NCI-H345 treated with DMSO at 0.1 percent for 48 hours (cell line): ENCODE data around the gene ALG6.
A peak's percentile ranks its signal among the peaks of the same experiment; 100 is the strongest.
"Not testable (repeated sequence)": the region's sequence is repeated elsewhere in the genome, so short reads cannot be mapped to it uniquely, and the experiment has no call there.

Source experiments
- DNase-seq: peaks from one replicate; lab custom pipeline; 2025; ENCODE audit not compliant: unreplicated experiment; lab: John Stamatoyannopoulos, UW

The ALG6 gene

GRCh38 chr1:63328122-63328521 lies 39.3 kb upstream of the ALG6 start:
- no peak for DNase-seq

DNA sequence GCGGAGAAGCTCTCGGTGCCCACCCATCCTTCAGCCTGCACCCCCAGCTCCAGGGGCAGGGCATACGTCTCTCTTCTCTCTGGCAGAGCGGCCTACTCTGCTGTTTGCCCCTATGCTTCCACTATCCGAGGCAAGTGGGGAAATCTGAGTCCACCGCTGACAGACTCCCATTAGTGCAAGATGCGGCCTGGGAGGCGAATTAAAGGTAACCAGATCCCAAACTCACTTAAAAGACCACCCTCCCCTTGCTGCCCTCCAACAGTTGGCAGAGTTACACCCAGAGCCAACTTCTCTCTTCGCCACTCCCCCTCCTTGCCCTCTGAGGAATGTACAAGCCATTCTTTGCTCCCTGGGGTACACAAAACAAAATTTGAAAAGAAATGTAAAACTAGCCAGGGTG lies 38.6 kb upstream of the ALG6 start:
- no peak for DNase-seq

GRCh38 chr1:63329621-63330330 lies 37.7 kb upstream of the ALG6 start:
- DNase-seq: no peak

DNA sequence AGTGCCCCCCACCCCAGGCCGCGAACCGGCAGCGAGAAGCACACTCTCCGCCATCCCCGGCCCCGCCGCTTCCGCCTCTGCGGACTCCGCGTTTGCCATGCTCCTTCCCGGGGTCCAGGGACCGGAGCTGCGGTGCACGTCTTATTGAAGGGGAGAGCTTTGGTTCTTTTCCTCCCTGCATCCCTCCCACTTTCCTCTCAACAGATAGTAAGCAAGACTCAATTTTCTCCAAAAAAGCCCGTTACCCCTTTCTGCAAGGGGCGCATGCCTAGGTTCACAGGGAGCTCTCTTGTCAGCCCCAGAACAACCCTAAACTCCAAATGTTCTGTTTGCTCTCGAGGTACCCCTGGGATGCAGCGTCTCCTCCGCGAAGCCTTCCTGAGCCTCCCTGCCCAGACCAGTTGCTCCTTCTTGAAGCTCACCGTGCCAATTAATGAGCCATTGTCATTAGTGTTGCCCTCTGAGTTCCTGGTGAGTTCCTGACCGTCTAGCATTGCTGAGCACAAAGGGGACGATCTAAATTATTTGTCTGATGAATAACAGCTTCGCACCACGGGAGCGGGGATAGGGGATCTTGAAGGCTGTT lies 37.0 kb upstream of the ALG6 start:
- no peak for DNase-seq

GRCh38 chr1:63342402-63342801 lies 25.0 kb upstream of the ALG6 start:
- no peak for DNase-seq

GRCh38 chr1:63343922-63344321 lies 23.5 kb upstream of the ALG6 start:
- DNase-seq: no peak

- no peak for DNase-seq
Measured at GRCh38 chr1:63350320-63350719, 17.1 kb upstream of the ALG6 start.

DNA sequence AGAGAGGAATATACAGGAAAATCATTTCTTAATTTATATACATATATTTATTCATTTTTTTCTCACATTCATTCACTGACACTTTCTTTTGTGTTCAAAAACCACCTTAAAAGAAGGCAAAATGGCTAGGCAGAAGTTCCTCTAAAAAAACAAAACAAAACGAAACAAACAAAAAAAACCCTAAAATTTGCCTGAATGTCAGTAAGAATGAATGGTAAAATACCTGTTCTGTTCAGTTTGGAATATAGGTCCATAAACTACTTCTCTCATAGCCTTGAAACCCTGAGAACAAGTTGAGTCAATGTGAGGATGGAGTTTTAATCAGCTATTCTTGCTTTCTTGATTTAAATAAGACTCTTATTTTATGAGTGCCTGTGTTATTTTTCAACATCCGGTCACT lies 14.7 kb upstream of the ALG6 start:
- no peak for DNase-seq

DNA sequence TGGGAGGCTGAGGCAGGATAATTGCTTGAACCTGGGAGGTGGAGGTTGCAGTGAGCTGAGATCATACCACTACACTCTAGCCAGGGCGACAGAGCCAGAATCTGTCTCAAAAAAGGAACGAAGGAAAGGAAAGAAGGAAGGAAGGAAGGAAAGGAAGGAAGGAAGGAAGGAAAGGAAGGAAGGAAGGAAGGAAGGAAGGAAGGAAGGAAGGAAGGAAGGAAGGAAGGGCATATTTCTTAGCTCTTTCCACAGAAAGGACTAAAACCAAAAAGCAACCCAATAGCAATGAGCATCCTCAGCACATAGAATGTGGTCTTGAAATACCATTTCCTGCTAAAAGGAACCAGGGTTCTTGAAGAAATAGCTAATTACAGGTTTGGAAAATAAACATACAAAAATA lies 11.2 kb upstream of the ALG6 start:
- DNase-seq: not testable (repeated sequence)

DNA sequence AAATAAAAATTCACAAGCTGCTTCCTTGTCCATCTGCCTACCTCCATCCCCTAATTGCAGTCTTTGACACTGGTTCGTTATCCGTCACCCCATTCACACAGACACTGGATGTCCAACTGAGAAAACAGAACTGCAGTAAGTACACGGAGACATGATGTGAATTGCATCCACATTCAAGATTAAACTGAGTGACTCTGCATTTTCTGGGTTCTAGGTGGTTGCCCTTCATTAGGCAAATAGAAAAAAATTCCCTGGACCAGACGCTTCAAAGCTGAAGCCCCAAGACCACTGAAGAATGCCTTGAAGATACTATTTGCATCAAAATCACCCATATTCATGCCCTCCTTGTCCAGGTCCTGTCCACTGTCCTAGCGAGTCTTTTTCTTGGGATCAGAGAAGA lies 7.9 kb upstream of the ALG6 start:
- DNase-seq: no peak

DNA sequence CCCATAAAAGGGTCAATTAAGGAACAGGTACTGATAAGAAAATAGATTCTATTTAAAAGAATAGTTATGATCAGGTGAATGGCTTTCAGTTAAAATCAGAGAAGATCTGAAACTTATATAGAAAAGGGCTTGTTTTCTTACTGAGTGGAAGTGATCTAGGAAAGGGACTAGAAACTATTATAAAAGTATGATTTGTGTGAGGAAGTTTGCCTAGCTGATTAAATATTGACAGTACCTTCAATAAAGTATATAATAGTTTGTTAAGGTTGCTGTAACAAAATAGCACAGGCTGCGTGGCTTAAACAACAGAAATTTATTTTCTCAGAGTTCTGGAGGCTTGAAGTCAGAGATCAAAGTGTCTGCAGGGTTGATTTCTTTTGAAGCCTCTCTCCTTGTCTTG lies 5.4 kb upstream of the ALG6 start:
- no peak for DNase-seq

GRCh38 chr1:63362578-63362977 lies 4.8 kb upstream of the ALG6 start:
- DNase-seq: no peak

DNA sequence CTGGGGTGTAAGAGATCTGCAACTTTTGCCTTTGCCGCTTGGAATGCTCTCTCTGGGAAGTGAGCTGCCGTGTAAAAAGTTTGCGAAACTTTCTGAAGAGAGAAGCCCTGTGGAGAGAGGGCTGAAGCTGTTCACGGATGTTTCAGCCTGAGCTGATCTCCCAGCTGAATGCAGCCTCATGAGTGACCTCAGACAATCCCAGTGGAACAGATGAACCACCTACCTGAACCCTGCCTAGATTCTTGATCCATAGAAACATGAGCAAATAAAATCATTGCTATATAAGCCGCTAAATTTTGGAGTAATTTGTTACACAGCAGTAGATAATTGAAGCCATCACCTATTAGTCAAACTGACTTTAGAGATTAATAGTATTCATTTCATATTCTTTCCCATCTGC lies 4.4 kb upstream of the ALG6 start:
- DNase-seq: no peak

DNA sequence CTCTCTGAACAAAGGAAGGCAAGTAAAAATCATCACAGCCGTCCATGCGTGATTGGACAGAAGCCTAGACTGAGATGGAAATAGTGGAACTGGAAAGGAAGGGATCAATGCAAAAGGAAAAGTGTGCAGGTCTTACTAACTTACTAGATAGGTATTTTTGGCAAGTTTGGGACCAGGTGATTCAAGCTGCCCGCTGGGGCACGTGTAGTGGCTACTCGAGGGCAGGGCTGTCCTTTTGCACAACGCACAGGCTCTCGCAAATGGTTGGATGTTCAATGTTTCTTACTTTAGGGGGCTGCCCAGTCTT lies 566 bp upstream of the ALG6 start:
- DNase-seq: no peak

- DNase-seq: peak; percentile 10
Measured at GRCh38 chr1:63368131-63368530, 704 bp downstream of the ALG6 start.

DNA sequence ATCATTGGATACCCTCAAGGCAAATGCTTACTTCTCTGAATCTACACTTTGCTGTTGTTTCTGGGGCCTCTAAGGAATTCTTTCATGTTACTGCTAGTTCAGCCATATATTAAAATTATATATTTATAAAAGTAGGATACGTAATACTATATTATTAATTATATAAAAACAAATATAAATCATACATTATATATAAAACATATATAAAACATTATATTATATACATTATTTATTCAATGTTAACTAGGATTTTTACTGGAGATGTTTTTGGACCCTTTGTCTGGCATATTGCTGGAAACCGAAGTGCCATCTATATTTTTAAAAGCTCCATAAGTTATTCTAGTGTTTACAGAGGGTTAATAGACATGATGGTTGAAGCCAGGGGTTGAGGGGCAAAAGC lies 12.2 kb downstream of the ALG6 start:
- no peak for DNase-seq

DNA sequence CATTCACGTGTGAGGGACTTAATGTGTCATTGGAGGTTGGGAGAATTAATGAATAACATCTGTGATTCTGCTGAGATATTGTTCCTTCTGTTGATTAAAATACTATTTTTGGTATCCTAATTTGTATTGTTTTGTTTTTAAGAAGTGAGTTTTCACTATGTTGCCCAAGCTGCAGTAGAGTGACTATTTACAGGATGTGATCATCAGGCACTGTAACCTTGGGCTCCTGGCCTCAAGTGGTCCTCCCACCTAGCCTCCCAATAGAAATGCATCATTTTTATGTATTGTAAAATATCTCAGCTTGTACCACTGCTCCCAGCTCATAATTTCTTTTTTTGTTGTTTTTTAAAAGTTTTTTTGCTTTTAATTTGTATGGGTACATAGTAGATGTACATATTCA lies 14.3 kb downstream of the ALG6 start:
- DNase-seq: no peak

- no peak for DNase-seq
Measured at GRCh38 chr1:63401945-63402344, 34.5 kb downstream of the ALG6 start.

DNA sequence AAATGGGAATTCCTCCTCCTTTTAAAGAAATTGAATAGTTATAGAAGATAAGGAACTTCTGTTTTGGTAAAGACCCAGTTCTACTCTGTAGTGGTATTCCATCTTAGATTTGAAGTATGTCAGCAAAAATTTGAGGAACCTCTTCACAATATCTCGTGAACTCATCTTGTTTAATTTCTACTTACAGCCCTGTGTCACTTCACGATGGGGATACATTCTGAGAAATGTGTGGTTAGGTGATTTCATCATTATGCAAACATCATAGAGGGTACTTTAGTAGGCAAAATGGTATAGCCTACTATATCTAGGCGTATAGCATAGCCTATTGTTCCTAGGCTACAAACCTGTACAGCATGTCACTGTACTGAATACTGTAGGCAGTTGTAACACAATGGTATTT lies 36.0 kb downstream of the ALG6 start:
- no peak for DNase-seq

DNA sequence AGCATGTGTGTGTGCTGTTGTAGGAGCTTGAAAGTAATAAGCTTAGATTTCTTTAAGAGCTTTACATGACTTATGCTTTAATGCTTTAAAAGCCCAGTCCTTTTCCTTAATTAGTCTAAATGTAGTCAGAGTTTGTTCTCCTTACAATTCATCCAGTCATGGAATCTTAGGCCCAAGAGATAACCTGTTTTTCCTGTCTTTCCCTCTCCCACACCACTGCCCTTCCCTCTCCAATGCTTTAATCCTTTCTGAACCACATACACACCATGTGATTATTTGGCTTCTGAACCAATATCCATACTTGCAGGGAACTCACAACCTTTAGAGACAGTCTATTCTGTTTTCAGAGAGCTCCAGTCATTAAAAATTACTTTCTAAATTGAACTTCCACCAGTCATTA lies 37.6 kb downstream of the ALG6 start:
- no peak for DNase-seq

DNA sequence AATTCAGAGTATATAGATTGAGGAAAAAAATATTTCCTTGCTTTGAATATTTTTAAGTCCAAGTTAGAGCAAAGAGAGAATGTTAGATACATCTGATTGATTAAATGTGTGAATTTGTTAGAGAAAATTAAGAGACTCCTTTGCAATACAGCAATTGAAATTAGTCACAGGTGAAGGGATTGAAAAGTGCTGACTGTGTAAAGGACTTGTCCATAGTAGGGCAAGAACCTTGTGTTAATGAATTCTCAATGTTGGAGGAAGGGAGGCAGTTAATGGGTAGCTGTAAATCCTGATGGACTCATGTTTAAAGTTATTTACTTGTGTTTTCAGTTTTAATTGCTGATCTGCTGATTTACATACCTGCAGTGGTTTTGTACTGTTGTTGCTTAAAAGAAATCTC lies 38.6 kb downstream of the ALG6 start:
- DNase-seq: no peak

GRCh38 chr1:63407002-63407401 lies 39.6 kb downstream of the ALG6 start:
- DNase-seq: no peak

DNA sequence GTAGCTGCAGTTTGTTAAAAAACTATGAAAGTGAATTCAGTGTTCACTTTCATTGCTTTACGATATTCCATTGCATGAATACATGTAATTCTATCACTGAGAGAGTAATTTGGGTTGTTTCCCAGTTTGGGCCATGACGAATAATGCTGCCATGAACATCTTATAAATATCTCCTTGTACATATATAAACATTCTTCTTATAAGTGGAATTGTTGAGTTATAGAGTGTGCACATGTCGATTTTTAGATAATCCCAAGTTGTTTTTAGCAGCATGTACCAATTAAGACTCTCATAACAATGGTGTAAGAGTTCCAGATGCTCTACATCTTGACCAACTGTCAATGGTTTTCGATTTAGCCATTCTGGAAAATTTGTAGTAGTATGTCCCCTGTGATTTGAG lies 40.9 kb downstream of the ALG6 start:
- no peak for DNase-seq
